GM18508 (cell line): ENCODE results near the gene TAF4.

Source experiments
- ATAC-seq: cut with Tn5 transposase; IDR thresholded peaks from one replicate; pipeline ENCODE4 v1.9.1; 2021; ENCODE audit warnings: moderate number of reproducible peaks; ENCODE audit not compliant: insufficient read depth, unreplicated experiment

The TAF4 gene

DNA sequence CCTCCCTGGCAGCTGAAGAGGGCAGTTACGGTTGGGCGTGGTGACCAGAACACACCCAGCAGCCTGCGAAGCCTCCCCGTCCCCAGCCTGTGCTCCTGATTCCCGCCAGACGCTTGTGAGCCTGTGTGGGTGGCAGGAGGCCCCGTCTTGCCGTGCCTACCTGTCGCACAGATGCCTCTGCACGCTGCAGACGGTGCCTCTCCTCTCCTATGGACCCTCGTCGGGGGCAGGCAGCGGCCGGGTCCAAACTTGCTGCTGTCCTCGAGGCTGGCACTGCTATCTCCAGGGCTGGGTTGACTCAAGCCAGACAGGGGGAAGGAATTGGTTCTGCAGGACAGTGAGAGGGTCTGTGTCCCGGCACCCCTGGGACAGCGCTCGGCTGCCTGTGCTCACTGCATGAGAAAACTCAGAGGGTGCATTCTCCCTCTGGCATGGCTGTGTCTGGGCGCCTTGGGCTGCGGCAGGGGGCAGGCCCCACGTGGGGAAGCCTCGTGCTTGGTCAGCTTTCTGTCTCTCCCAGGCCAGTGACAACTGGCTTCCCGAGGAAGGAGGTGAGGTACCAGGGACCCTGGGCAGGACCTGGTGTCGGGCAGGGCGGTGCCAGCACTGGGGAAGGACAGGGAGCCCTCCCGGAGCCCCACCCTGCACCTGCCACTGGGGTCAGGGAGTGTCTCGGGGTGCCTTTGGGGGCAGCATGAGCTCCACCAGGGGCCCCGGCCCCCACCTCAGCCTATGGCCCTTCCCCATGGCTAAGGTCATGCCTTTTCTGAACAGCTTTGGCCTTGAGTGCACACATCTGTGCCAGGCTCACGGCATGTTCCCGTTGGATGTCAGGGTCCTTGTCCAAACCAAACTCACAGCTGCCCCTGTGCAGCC, 127.5 kb downstream of the TAF4 start:
- ATAC-seq, result no peak

DNA sequence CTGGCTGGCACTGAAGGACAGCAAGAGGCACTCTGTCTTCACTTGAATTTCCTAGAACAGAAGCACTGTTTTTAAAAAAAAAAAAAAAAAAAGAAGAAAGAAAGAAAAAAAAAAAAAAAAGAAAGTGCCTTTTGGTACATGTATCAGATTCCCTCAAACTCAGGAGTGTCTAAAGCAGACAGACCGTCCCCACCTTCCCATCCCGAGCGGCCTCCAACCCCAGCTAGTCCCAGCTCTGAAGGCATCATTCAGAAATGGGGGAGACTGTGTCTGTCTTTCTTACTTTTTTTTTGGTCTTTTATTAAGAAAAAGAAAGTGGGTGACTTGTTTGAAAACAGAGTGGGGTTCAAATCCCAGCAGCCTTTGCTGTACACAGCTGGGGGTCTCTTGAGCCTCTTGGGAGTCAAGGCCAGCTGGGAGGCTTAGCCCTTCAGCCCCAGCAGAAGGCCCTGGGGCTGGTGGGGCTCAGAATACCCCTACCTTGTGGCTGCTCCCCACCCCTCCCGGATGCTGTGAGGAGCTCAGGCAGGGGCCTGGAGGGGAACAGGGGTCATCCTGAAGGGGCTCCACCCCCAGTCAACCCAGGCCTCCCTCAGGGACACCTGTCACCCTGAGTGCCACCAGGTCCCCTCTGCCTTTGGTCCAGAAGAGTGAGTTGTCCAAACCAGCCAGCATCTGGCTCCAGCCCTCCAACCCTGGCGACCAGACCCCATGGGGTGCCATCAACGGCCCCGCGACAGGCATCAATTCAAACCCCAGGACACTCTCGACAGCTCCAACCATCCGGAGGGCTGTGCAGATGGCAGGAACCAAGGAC, 128.3 kb downstream of the TAF4 start:
- ATAC-seq, result no peak

DNA sequence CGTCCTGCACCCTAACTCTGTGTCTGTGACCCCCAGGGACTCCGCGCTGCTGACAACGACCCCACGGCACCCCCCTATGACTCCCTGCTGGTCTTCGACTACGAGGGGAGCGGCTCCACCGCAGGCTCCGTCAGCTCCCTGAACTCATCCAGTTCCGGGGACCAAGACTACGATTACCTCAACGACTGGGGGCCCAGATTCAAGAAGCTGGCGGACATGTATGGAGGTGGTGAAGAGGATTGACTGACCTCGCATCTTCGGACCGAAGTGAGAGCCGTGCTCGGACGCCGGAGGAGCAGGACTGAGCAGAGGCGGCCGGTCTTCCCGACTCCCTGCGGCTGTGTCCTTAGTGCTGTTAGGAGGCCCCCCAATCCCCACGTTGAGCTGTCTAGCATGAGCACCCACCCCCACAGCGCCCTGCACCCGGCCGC, 129.0 kb downstream of the TAF4 start:
- no peak for ATAC-seq

DNA sequence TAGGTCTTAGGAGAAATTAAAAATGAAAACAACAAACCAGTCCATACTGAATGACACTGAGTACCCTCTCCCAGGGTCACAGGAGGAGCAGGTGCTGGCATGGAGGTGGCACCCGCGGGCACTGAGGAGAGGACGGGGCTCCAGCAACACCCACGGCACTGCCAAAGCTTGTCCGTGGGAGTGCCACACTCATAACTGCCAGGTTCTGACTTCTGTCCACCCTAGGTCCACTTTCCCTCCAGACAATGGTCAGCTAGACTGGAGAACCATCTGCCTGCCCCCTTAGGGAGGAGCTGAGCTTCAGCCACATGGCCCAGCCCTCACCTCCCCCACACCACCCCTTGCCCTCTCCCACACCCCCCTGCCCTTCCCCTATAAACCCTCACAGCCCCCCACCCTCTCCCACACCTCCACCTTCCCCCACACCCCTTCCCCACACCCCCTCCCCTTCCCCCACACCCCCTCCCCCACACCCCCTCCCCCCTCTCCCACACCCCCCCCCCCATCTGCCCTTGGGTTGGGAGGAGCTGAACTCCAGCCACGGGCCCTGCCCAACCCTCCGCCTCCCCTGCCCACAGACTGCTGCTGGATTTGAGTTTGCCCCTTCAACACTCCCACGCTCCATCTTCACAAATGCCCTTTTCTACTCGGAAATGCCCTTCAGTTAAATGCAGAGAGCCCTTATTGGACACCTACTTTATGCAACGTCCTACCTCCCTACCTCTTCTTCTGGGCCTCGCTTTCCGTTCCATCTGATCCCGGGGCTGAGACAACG, 129.6 kb downstream of the TAF4 start:
- no peak for ATAC-seq

DNA sequence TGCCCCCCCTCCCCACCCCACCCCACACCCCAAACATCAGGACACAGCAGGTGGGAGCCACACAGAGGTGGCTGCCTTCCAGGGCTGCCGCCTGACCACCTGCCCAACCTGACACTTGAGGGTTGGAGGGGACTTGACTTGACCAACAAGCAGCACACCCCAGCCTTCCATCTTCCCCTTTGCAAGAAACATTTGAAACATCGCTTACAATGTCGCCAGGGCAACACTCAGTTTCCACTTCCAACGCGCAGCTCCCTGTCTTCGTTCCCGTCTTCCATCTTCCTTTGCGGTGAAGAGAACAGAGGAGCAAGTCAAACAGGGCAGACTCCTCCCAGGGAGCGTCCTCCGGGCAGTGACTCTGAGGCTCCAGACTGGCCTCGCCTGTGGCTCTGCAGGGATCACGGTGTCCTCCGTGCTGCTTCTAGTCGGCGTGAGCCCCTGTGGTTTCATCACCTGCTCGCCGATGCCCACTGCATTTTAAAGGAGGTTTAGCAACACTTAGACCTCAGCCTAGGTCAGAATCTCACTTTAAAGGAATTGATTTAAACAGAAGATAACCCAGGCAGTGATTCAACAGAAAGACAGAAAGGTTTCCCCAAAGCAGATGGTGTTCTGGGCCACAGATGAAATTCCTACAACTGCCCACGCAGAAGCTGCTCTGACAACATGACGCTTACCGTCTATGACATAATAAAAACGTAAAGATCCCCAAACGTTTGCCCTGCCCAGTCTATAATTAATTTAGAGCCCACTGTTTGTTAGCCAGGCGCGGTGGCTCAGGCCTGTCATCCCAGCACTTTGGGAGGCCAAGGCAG, 130.8 kb downstream of the TAF4 start:
- no peak for ATAC-seq

DNA sequence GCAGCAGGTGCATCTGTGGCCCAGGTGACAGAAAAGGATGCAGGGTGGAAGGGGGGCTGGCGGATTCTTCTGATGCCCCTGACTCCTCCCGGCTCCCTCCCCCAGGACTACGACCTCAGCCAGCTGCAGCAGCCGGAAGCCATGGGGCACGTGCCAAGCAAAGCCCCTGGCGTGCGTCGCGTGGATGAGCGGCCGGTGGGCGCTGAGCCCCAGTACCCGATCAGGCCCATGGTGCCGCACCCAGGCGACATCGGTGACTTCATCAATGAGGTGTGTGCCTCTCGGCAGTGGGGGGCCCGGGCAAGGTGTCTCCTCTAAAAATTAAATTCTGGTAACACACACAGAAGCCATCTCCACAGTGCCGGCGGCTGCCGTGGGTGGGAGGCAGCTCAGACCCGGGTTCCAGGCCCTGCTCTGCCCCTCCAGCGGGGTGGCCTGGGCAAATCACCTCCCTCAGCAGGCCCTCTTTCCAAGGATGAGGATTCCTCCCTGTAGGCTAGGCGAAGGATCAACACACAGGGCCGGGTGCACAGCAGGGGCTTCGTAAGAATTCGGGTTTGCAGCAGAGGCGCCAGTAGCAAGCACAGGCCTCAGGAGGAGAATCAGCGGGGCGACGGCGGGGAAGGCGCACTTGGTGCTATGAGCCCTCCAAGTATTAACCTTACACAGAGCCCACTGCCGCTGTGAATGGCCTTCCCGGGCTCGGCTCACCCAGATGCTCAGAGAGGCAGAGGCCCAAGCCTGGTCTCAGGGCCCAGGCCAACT, 131.5 kb downstream of the TAF4 start:
- ATAC-seq, result no peak

DNA sequence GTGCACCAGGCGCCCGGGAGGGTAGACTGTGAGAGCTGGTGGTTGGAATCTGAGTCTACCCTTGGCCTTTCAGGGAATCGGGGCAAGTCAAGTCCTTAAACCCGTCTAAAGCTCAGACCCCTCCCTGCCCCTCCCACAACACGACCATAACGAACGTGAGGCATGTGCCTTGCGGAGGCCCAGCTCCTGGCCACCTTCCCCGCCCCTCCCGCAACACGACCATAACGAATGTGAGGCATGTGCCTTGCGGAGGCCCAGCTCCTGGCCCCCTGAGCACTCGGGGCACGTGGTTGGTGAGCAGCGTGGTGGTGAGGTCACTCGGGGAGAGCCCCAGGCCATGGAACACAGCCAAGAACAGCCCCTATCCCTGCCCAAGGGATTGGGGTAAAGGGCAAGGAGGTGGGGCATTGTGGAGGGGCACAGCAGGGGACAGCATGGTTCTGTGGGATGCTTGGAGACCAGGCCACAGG, 132.2 kb downstream of the TAF4 start:
- no peak for ATAC-seq

DNA sequence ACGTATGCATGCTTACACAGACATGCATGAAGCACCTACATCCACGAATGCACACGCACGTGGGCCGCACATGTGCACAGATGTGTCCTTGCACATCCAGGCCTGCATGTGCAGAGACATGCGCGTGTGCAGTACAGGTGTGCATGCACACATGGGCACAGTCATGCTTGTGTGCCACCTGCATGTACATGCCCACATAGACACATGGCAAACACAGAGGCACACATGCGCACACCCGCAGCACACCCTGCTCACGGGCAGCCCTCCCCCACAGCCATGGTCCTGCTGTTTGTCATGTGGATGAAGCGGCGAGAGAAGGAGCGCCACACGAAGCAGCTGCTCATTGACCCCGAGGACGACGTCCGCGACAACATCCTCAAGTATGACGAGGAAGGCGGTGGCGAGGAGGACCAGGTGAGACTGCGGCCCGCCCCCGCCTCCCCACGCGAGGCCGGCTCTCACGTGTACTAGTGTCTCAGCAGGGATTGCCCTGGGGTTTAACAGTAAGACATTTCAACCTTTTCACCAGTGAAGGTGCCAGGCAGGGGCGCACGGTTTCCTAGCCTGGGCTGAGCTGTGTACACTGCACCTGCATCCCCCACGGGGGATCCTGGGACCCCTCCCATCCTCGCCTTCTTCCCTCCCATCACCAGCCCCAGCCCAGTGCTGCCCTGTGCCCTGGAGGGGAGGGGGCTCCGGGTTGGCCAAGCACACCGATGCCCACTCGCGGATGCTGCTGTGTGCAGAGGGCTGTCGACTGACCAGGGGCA, 132.8 kb downstream of the TAF4 start:
- no peak for ATAC-seq

DNA sequence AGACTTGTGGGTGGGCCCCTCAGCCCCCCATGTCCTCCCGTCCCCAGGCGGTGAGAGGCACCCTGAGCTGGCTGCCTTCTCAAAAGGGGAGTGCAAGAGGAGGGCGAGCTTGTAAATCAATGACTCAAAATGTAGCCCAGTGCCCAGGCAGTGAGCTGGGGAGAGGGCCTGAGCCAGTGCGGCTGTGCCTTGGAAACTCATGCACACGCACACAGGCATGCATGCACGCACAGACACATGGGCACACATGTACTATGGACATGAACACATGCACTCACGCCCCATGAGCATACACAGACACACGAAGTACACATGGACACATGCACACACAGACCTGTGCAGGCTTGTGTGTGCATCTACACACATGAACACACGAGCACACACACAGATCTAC, 133.5 kb downstream of the TAF4 start:
- ATAC-seq, result no peak

DNA sequence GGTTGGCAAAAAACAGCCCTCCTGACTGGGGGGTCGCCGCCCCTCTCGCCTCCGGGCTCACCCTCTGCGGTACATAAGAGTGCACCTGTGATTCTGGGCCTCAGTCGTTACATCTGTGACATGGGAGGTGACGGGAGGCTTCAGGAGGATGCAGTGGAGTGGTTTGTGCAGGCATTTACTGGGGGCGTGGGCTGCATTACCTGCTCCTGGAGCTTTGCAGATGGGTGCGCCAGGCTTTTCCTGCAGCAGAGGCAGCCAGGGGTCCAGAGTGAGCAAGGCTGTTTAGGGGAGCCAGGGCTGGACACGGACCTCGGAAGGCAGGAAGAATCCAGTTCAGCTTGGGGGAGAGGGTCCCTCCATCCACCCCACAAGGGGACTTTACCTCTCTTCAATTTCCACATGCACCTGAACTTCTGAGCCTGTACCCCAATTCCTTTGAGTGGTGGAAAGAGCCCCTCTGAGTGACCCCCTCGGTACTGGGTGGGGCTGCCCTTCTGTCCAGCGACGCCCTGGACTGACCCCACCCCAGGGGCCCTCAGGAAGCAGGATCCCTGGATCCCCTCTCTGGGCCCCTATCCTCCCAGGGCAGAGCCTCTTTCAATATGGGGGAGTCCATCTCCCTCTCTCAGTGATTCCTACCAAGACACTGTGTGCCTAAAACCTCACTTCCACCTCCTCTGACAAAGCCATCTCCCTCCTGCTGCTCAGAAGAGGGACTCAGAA, 134.0 kb downstream of the TAF4 start:
- ATAC-seq, result no peak

DNA sequence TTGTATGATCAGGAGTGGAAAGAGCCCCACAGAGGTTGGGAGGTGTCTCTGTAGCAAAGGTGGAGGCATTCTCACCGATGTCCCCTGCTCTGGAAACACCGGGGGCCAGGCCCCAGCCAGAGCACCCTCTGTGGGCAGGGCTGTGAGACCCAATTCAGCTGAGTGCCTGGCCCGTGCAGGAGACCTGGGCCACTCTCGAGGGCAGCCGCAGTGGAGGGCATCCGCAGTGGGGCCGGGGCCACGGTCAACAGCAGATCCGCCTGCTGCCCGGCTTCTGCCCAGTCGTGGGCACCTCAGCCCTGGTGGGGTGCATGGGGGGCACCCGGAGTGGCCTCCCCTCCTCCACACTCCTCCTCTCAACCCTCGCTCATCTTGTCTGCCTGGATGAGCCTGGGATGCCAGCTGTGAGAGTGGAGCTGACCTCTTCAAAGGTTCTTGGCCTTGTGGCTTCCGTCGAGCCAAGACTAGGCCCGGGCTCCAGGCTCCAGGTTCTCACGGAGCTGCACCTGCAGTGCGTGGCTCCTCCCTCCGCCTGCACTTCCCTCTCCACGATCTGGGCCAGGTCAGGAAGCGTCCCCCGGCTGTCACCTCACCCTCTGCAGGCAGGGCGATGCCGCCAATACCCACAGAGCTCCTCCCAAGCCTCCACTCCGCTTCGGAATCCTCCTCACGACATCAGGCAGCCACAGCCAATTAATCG, 134.8 kb downstream of the TAF4 start:
- no peak for ATAC-seq

DNA sequence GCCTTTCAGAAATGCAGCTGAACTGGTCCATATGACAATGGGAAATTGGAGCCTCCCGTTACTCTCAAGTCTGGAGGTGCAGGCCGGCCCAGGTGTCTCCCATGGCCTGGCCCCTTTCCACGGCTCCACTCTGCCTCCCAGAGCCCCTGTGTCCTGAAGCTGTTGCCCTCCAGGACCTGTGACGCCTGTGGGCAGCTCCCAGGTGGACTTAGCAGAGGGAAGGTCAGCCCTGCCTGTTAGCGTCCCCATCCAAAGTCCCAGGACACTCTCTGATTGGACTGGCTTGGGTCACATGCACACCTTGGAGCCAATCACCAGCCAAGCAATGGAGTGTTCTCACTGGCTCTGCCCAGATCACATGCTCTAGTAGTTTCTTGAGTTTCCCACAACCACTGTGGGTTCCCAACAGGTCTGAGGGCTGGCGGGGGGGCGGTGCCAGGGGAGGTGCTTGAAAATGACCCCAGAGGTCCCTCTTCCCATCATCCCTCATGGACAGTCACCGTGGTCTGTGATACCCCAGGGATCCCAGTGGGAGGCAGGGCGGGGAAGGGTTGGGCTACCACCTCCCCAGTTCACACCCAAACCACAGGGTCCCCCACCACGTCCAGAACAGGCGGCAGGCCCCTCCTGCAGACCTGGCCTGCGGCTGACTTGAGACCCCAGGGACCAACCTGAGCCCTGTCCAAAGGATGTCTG, 135.6 kb downstream of the TAF4 start:
- ATAC-seq, result no peak

DNA sequence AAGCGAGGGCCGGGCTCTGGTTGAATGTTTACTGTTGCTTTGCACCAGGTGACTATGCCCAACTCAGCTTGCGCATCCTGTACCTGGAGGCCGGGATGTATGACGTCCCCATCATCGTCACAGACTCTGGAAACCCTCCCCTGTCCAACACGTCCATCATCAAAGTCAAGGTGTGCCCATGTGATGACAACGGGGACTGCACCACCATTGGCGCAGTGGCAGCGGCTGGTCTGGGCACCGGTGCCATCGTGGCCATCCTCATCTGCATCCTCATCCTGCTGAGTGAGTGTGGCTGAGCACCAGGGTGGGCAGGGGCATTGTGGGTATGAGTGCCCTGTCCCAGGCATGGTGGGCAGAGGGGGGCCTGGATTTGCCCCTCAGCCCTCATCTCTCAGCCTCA, 136.1 kb downstream of the TAF4 start:
- ATAC-seq, result no peak

DNA sequence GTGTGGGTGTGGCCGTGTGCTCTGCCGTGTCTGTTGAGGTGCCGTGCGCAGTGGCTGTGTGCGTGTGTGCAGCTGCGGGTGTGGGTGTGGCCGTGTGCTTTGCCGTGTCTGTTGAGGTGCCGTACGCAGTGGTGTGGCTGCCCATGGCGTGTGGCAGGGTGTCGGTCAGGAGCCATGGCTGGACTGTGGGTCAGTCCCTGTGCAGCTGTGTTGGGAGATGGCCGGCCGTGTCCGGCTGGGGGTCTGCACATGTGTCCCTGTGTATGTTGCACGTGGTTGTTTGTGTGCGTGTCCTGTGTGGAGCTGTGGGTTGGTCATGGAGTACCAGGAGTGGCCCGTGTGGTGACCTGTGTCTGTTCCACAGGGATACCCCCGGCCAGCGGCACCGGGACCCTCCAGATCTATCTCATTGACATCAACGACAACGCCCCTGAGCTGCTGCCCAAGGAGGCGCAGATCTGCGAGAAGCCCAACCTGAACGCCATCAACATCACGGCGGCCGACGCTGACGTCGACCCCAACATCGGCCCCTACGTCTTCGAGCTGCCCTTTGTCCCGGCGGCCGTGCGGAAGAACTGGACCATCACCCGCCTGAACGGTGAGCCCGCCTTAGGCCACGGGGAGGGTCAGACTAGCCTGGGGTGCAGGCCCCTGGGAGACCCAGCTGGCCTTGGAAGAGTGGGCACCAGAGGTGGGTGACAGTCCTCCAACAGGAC, 137.7 kb downstream of the TAF4 start:
- ATAC-seq, result no peak

DNA sequence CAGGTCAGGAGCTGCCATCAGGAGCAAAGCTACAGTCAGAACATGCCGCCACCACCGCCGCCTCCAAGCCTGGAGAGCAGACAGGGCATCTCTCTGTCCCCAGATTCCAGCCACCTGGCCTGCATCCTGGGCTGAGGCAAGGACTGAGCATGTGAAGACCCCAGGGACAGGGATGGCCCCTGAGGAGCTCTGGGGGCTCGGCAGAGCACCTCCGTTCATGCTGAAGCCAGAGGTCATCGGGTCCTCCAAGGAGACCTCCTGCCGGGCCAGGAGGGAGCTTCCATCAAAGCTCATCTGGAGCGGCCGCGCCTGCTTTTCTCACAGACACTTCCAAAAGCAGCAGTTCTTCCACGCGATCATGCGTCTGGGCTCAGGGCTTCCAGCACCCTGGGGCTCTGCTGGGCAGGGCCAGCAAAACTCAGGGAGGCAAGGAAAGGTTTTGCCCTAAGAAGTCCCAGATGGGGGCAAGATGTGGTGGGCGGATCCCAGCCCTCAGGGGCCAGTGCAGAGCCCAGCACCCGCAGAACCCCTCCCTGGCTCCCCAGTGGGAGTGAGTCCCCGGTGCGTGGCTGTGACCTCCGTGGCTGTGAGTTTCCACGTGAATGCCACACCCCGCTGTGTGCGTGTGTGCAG, 138.4 kb downstream of the TAF4 start:
- no peak for ATAC-seq
